HepG2 (cell line): Measurements from ENCODE around the gene TADA2B. TPM values are rescaled to one million over a fixed set of nuclear protein-coding genes. Genes with fewer than 3 reads are reported as not detected.
A peak's percentile ranks its signal among the peaks of the same experiment; 100 is the strongest.

Experiments
- ATF7-NPFF ChIP-seq: sonication (generic); formaldehyde crosslinking; IDR thresholded peaks from 2 replicates; pipeline ENCODE4 v1.8.1; 2023; ENCODE audit warnings: mild to moderate bottlenecking, low read depth, missing genetic modification reagents, moderate library complexity
- CBFB ChIP-seq: sonication (generic); formaldehyde crosslinking; IDR thresholded peaks from 2 replicates; pipeline ENCODE4 v1.4.0; 2020; ENCODE audit warnings: missing genetic modification reagents
- CEBPZ ChIP-seq: IDR thresholded peaks from 2 replicates; pipeline ENCODE4 v1.6.1; 2012; ENCODE audit warnings: low read length, improper control_type of control experiment
- ETV6 ChIP-seq: sonication (generic); formaldehyde crosslinking; conservative IDR thresholded peaks from 2 replicates; pipeline ENCODE4 v1.4.0; 2020; ENCODE audit warnings: missing genetic modification reagents
- FOXO1 ChIP-seq: sonication (generic); formaldehyde crosslinking; IDR thresholded peaks from 2 replicates; pipeline ENCODE4 v1.4.0; 2020; ENCODE audit warnings: missing genetic modification reagents
- GMEB1 ChIP-seq: sonication (generic); formaldehyde crosslinking; IDR thresholded peaks from 2 replicates; pipeline ENCODE4 v1.5.1; 2020; ENCODE audit warnings: missing genetic modification reagents, mild to moderate bottlenecking, borderline replicate concordance
- MAZ ChIP-seq, 2 experiments: sonication (generic) in 1 of 2; formaldehyde crosslinking in 1 of 2; IDR thresholded peaks; 2 replicates each; pipeline versions ENCODE4 v1.5.0 to v1.6.1; 2012 to 2020; ENCODE audit warnings: low read depth in 2 of 2, mild to moderate bottlenecking in 2 of 2, borderline replicate concordance in 1 of 2, improper control_type of control experiment in 1 of 2, low read length in 1 of 2, missing genetic modification reagents in 1 of 2, moderate library complexity in 1 of 2
- NFYB ChIP-seq: sonication (generic); formaldehyde crosslinking; IDR thresholded peaks from 2 replicates; pipeline ENCODE4 v1.4.0; 2020; ENCODE audit warnings: missing genetic modification reagents
- NR3C1 ChIP-seq: sonication (generic); formaldehyde crosslinking; IDR thresholded peaks from 2 replicates; pipeline ENCODE4 v1.4.0; 2020; ENCODE audit warnings: missing genetic modification reagents
- PCBP1 ChIP-seq: fragments of 200-400 bp; formaldehyde crosslinking; IDR thresholded peaks from 2 replicates; pipeline ENCODE4 v1.6.1; 2017; ENCODE audit warnings: mild to moderate bottlenecking, low read depth, low read length, borderline replicate concordance
- REL ChIP-seq: sonication (generic); formaldehyde crosslinking; conservative IDR thresholded peaks from 2 replicates; pipeline ENCODE4 v1.8.0; 2022; ENCODE audit warnings: mild to moderate bottlenecking, missing genetic modification reagents, moderate library complexity
- SRSF9 ChIP-seq: fragments of 200-400 bp; formaldehyde crosslinking; IDR thresholded peaks from 2 replicates; pipeline ENCODE4 v1.6.1; 2018; ENCODE audit warnings: borderline replicate concordance, mild to moderate bottlenecking, low read depth, low read length; ENCODE audit not compliant: insufficient read depth, poor library complexity, severe bottlenecking
- TEAD2 ChIP-seq: sonication (generic); formaldehyde crosslinking; IDR thresholded peaks from 2 replicates; pipeline ENCODE4 v1.9.0; 2021; ENCODE audit warnings: missing genetic modification reagents
- THAP8 ChIP-seq: sonication (generic); formaldehyde crosslinking; IDR thresholded peaks from 2 replicates; pipeline ENCODE4 v1.5.1; 2020; ENCODE audit warnings: missing genetic modification reagents, mild to moderate bottlenecking, borderline replicate concordance
- U2AF1 ChIP-seq: fragments of 200-400 bp; formaldehyde crosslinking; optimal IDR thresholded peaks from 2 replicates; pipeline ENCODE3; 2017; ENCODE audit warnings: mild to moderate bottlenecking, low read depth, low read length
- ZNF333 ChIP-seq: sonication (generic); formaldehyde crosslinking; IDR thresholded peaks from 2 replicates; pipeline ENCODE4 v1.4.0; 2020; ENCODE audit warnings: mild to moderate bottlenecking, missing genetic modification reagents, borderline replicate concordance
- ZNF484 ChIP-seq: sonication (generic); formaldehyde crosslinking; IDR thresholded peaks from 2 replicates; pipeline ENCODE4 v1.5.1; 2020; ENCODE audit warnings: mild to moderate bottlenecking, low read depth, missing genetic modification reagents, borderline replicate concordance
- ZNF496 ChIP-seq: sonication (generic); formaldehyde crosslinking; IDR thresholded peaks from 2 replicates; pipeline ENCODE4 v1.8.1; 2023; ENCODE audit warnings: mild to moderate bottlenecking, moderate library complexity, missing genetic modification reagents; ENCODE audit not compliant: insufficient replicate concordance
- ZNF552 ChIP-seq: sonication (generic); formaldehyde crosslinking; IDR thresholded peaks from 2 replicates; pipeline ENCODE4 v1.9.0; 2022; ENCODE audit warnings: missing genetic modification reagents, mild to moderate bottlenecking, borderline replicate concordance
- ZNF724P ChIP-seq: sonication (generic); formaldehyde crosslinking; IDR thresholded peaks from 2 replicates; pipeline ENCODE4 v1.8.0; 2022; ENCODE audit warnings: missing genetic modification reagents, borderline replicate concordance
- ZNF749 ChIP-seq: sonication (generic); formaldehyde crosslinking; IDR thresholded peaks from 2 replicates; pipeline ENCODE4 v1.8.0; 2022; ENCODE audit warnings: mild to moderate bottlenecking, missing genetic modification reagents, moderate library complexity, borderline replicate concordance
- ZNF766 ChIP-seq: sonication (generic); formaldehyde crosslinking; IDR thresholded peaks from 2 replicates; pipeline ENCODE4 v1.5.0; 2020; ENCODE audit warnings: missing genetic modification reagents, borderline replicate concordance
- ZNF879 ChIP-seq: sonication (generic); formaldehyde crosslinking; IDR thresholded peaks from 2 replicates; pipeline ENCODE4 v1.8.1; 2023; ENCODE audit warnings: missing genetic modification reagents
- polyA plus RNA-seq, 8 experiments: library from polyadenylated mRNA; depleted of rRNA in 3 of 8; stranded (reverse) in 7 of 8; unstranded in 1 of 8; fragments of >200 nt; fragmentation: Illumina TruSeq in 4 of 8; extraction: Trizol in 4 of 8; gene quantifications; 2 replicates each; pipeline versions ENCODE4 v1.2.1 to v1.2.3, GENCODE V29; 2011 to 2016; ENCODE audit warnings: low read depth in 4 of 8, missing spikeins in 1 of 8, mixed read lengths in 1 of 8; ENCODE audit not compliant: insufficient read depth in 1 of 8
- total RNA-seq, 5 experiments: library from RNA; depleted of rRNA; stranded (reverse); fragments of >200 nt; fragmentation: Illumina TruSeq; extraction: Trizol; gene quantifications; 2 replicates each; pipeline ENCODE4 v1.2.3, GENCODE V29; 2016; ENCODE audit warnings: low read depth in 1 of 5

The TADA2B gene
- total and polyA plus RNA-seq, 2 of the 13 experiments (the other 11 are each of a cell fraction or from before 2014, with no cell fraction given): 4.6 to 8.9 TPM

GRCh38 chr4:7103607-7104365, 60.6 kb downstream of the TADA2B start (continued):
- TF ChIP-seq ATF7-NPFF (CRISPR knock-in tag) (no peak), TEAD2 (CRISPR knock-in tag) (no peak), GMEB1 (CRISPR knock-in tag) (no peak; the same call in 1 of the 2 replicates), CBFB (CRISPR knock-in tag) (no peak), CEBPZ (no peak), NFYB (CRISPR knock-in tag) (peak; percentile 32; the same call in 1 of the 2 replicates), FOXO1 (CRISPR knock-in tag) (peak; percentile 59; the same call in 1 of the 2 replicates), MAZ (IDR thresholded peaks at IDR 0.05; ENCODE audit: borderline replicate concordance, low read depth, low read length) (no peak; the same call in 1 of the 2 replicates), MAZ (CRISPR knock-in tag; IDR thresholded peaks at IDR 0.05; ENCODE audit: low read depth) (peak; percentile 55; the same call in 1 of the 2 replicates), THAP8 (no peak), ZNF496 (CRISPR knock-in tag) (no peak), PCBP1 (0 out of 2 replicates have a peak, but pooled peaks have one; percentile 45), SRSF9 (no peak), ZNF484 (no peak), ZNF724P (CRISPR knock-in tag) (0 out of 2 replicates have a peak, but pooled peaks have one; percentile 26), REL (CRISPR knock-in tag) (no peak), NR3C1 (CRISPR knock-in tag) (no peak), ZNF749 (CRISPR knock-in tag) (no peak), ZNF879 (no peak), ETV6 (CRISPR knock-in tag) (no peak), ZNF552 (CRISPR knock-in tag) (no peak; the same call in 1 of the 2 replicates), U2AF1 (no peak), ZNF766 (CRISPR knock-in tag) (no peak), ZNF333 (CRISPR knock-in tag) (no peak)
